HepG2 (cell line): ENCODE measurements around the gene PRUNE1. TPM values are rescaled to one million over a fixed set of nuclear protein-coding genes. Genes with fewer than 3 reads are reported as not detected.

Experiments
- AKNA ChIP-seq: sonication (generic); formaldehyde crosslinking; IDR thresholded peaks from 2 replicates; pipeline ENCODE4 v1.4.0; 2020; ENCODE audit warnings: missing genetic modification reagents, borderline replicate concordance
- E2F1 ChIP-seq: sonication (generic); formaldehyde crosslinking; IDR thresholded peaks from 2 replicates; pipeline ENCODE4 v1.5.0; 2020; ENCODE audit warnings: missing genetic modification reagents
- GATAD1 ChIP-seq: IDR thresholded peaks from 2 replicates; pipeline ENCODE4 v1.6.1; 2016; ENCODE audit warnings: missing genetic modification reagents, missing compliant biosample characterization
- IRF2 ChIP-seq: IDR thresholded peaks from 2 replicates; pipeline ENCODE4 v1.6.1; 2018; ENCODE audit warnings: missing genetic modification reagents, missing compliant biosample characterization
- JUNB ChIP-seq: sonication (generic); formaldehyde crosslinking; IDR thresholded peaks from 2 replicates; pipeline ENCODE4 v1.8.0; 2022; ENCODE audit warnings: missing genetic modification reagents, mild to moderate bottlenecking, borderline replicate concordance
- KDM4B ChIP-seq: sonication (generic); formaldehyde crosslinking; IDR thresholded peaks from 2 replicates; pipeline ENCODE4 v1.4.0; 2020; ENCODE audit warnings: missing genetic modification reagents
- MAF1 ChIP-seq: sonication (generic); formaldehyde crosslinking; IDR thresholded peaks from 2 replicates; pipeline ENCODE4 v1.5.0; 2020; ENCODE audit warnings: missing genetic modification reagents, borderline replicate concordance
- MAFF ChIP-seq: IDR thresholded peaks from 2 replicates; pipeline ENCODE4 v1.6.1; 2011; ENCODE audit warnings: low read depth, low read length, improper control_type of control experiment
- PAXIP1 ChIP-seq: sonication (generic); formaldehyde crosslinking; conservative IDR thresholded peaks from 2 replicates; pipeline ENCODE4 v1.4.0; 2020; ENCODE audit warnings: mild to moderate bottlenecking, missing genetic modification reagents, moderate library complexity
- RARG ChIP-seq: sonication (generic); formaldehyde crosslinking; IDR thresholded peaks from 2 replicates; pipeline ENCODE4 v1.4.0; 2020; ENCODE audit warnings: low read depth, mild to moderate bottlenecking, missing genetic modification reagents
- TCF7L2 ChIP-seq: IDR thresholded peaks from 2 replicates; pipeline ENCODE4 v1.6.1; 2011; ENCODE audit warnings: mild to moderate bottlenecking, low read depth, low read length, moderate library complexity
- XRCC5 ChIP-seq: fragments of 200-400 bp; formaldehyde crosslinking; optimal IDR thresholded peaks from 2 replicates; pipeline ENCODE3; 2017; ENCODE audit warnings: mild to moderate bottlenecking, low read length
- ZGPAT ChIP-seq: IDR thresholded peaks from 2 replicates; pipeline ENCODE4 v1.6.1; 2016; ENCODE audit warnings: mild to moderate bottlenecking
- ZNF10 ChIP-seq: sonication (generic); formaldehyde crosslinking; IDR thresholded peaks from 2 replicates; pipeline ENCODE4 v1.4.0; 2020; ENCODE audit warnings: mild to moderate bottlenecking, low read depth, missing genetic modification reagents, borderline replicate concordance
- ZNF597 ChIP-seq: sonication (generic); formaldehyde crosslinking; IDR thresholded peaks from 2 replicates; pipeline ENCODE4 v1.5.0; 2020; ENCODE audit warnings: missing genetic modification reagents
- ZNF839 ChIP-seq: sonication (generic); formaldehyde crosslinking; IDR thresholded peaks from 2 replicates; pipeline ENCODE4 v1.4.0; 2020; ENCODE audit warnings: missing genetic modification reagents, mild to moderate bottlenecking, borderline replicate concordance
- polyA plus RNA-seq, 8 experiments: library from polyadenylated mRNA; depleted of rRNA in 3 of 8; stranded (reverse) in 7 of 8; unstranded in 1 of 8; fragments of >200 nt; fragmentation: Illumina TruSeq in 4 of 8; extraction: Trizol in 4 of 8; gene quantifications; 2 replicates each; pipeline versions ENCODE4 v1.2.1 to v1.2.3, GENCODE V29; 2011 to 2016; ENCODE audit warnings: low read depth in 4 of 8, missing spikeins in 1 of 8, mixed read lengths in 1 of 8; ENCODE audit not compliant: insufficient read depth in 1 of 8
- total RNA-seq, 5 experiments: library from RNA; depleted of rRNA; stranded (reverse); fragments of >200 nt; fragmentation: Illumina TruSeq; extraction: Trizol; gene quantifications; 2 replicates each; pipeline ENCODE4 v1.2.3, GENCODE V29; 2016; ENCODE audit warnings: low read depth in 1 of 5

The PRUNE1 gene
- total and polyA plus RNA-seq, 2 of the 13 experiments (the other 11 are each of a cell fraction or from before 2014, with no cell fraction given), result 19.0 to 31.9 TPM

GRCh38 chr1:151006327-151007052, 1.8 kb upstream of the PRUNE1 start, which contains the start of gene MINDY1 (continued):
- peak; percentile 71; the same call in 1 of the 2 replicates for TF ChIP-seq ZGPAT (CRISPR knock-in tag)
- no peak for TF ChIP-seq ZNF839 (CRISPR knock-in tag)
- TF ChIP-seq PAXIP1 (CRISPR knock-in tag), result peak; percentile 34; the same call in 1 of the 2 replicates
- peak; percentile 50; the same call in 1 of the 2 replicates for TF ChIP-seq MAFF
- TF ChIP-seq KDM4B (CRISPR knock-in tag), result no peak
- TF ChIP-seq TCF7L2, result no peak
- TF ChIP-seq E2F1 (CRISPR knock-in tag), result no peak
- no peak for TF ChIP-seq IRF2 (CRISPR knock-in tag)
- no peak for TF ChIP-seq ZNF10
- peak; percentile 80 for TF ChIP-seq XRCC5
- no peak for TF ChIP-seq AKNA
- no peak for TF ChIP-seq RARG (CRISPR knock-in tag)
- no peak for TF ChIP-seq GATAD1 (CRISPR knock-in tag)
- TF ChIP-seq ZNF597, result no peak
- no peak for TF ChIP-seq JUNB (CRISPR knock-in tag)
- TF ChIP-seq MAF1, result no peak
